GM12892 (cell line): Measurements from ENCODE around the gene GADL1.

Experiments
- POLR2A ChIP-seq: IDR thresholded peaks from 2 replicates; pipeline ENCODE4 v1.6.1; 2011; ENCODE audit warnings: low read depth, low read length, control low read depth
- POLR2AphosphoS5 ChIP-seq: IDR thresholded peaks from 2 replicates; pipeline ENCODE4 v1.6.1; 2011; ENCODE audit warnings: low read depth, low read length, control low read depth
- TAF1 ChIP-seq: IDR thresholded peaks from 2 replicates; pipeline ENCODE4 v1.6.1; 2011; ENCODE audit warnings: low read depth, mild to moderate bottlenecking, control low read depth, low read length, borderline replicate concordance

- TF ChIP-seq POLR2AphosphoS5: no peak
- no peak for TF ChIP-seq POLR2A
- no peak for TF ChIP-seq TAF1
Measured at GRCh38 chr3:30875505-30875904, 19.0 kb downstream of the GADL1 start.
